ENCODE data around the gene NUBP2.

DNA sequence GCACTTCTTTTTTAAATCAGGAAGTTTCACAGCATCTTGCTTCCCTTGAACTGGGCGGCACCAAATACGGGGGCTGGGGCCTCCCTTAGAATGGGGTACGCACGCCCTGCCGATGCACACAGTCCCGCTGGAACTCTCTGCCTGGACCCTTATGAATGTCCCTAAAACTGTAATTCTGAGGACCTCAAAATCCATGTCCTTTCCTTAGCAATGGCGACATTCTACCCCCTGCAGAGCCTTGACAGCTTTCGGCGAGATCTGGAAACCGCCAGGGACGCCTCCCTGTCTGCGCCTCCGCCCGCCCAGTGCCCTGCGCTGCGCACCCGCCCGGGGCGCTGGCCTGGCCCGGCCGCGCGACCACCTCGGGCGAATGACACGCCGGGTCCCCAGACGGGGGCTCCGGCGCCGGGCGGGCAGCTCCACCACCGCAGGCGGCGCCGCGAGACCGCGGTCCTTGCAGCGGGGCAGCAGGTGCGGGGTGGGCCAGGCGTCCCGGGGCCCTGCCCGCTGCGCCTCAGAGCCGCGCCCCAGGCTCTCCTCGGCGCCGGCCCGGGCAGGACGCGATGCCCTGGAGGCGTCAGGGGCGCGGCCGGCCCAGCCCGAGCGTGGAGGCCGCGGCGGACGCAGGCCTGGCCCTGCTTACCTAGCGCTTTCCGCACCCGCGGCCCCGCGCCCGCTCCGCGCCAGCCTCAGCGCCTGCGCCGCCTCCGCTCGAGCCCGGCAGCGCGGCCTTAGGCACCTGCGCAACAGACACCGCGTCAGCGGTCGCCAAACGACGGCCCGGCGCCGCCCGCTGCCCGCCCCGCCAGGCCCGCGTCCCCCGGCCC, 43.3 kb downstream of the NUBP2 start:
- TF ChIP-seq POLR2A (IDR thresholded peaks at IDR 0.05): no peak
- TF ChIP-seq, protein P1, sequence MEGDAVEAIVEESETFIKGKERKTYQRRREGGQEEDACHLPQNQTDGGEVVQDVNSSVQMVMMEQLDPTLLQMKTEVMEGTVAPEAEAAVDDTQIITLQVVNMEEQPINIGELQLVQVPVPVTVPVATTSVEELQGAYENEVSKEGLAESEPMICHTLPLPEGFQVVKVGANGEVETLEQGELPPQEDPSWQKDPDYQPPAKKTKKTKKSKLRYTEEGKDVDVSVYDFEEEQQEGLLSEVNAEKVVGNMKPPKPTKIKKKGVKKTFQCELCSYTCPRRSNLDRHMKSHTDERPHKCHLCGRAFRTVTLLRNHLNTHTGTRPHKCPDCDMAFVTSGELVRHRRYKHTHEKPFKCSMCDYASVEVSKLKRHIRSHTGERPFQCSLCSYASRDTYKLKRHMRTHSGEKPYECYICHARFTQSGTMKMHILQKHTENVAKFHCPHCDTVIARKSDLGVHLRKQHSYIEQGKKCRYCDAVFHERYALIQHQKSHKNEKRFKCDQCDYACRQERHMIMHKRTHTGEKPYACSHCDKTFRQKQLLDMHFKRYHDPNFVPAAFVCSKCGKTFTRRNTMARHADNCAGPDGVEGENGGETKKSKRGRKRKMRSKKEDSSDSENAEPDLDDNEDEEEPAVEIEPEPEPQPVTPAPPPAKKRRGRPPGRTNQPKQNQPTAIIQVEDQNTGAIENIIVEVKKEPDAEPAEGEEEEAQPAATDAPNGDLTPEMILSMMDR (IDR thresholded peaks at IDR 0.05): no peak
- TF ChIP-seq EP300 (IDR thresholded peaks at IDR 0.05): no peak
- TF ChIP-seq POLR2AphosphoS5 (IDR thresholded peaks at IDR 0.05): no peak
